Endodermal cell (in vitro differentiated cells): ENCODE data around the gene TNPO3. TPM values are rescaled to one million over a fixed set of nuclear protein-coding genes. Genes with fewer than 3 reads are reported as not detected.
"Not testable (repeated sequence)": the region's sequence is repeated elsewhere in the genome, so short reads cannot be mapped to it uniquely, and the experiment has no call there.

Source experiments
- DNase-seq: peaks from one replicate; pipeline ENCODE4 v3.0.0-alpha.2; 2017
- H3K27ac ChIP-seq: 2 replicates; pipeline ENCODE4 v1.5.1; 2013; ENCODE audit warnings: mild to moderate bottlenecking, low read depth, low read length, moderate library complexity
- H3K27me3 ChIP-seq: 2 replicates; pipeline ENCODE4 v1.6.1; 2013; ENCODE audit warnings: mild to moderate bottlenecking, low read length, moderate library complexity; ENCODE audit not compliant: insufficient read depth, control insufficient read depth, poor library complexity, severe bottlenecking
- H3K36me3 ChIP-seq: 2 replicates; pipeline ENCODE4 v1.7.0; 2013; ENCODE audit warnings: mild to moderate bottlenecking, low read length, moderate library complexity; ENCODE audit not compliant: control insufficient read depth, insufficient read depth
- H3K4me1 ChIP-seq: one replicate; pipeline ENCODE4 v1.7.0; 2013; ENCODE audit warnings: low read length; ENCODE audit not compliant: control insufficient read depth, insufficient read depth
- H3K4me3 ChIP-seq: 2 replicates; pipeline ENCODE4 v1.5.1; 2013; ENCODE audit warnings: mild to moderate bottlenecking, low read length, moderate library complexity
- H3K9ac ChIP-seq: 2 replicates; pipeline ENCODE4 v1.6.1; 2013; ENCODE audit warnings: mild to moderate bottlenecking, low read length, moderate library complexity; ENCODE audit not compliant: poor library complexity, severe bottlenecking; ENCODE audit errors: extremely low read depth
- H3K9me3 ChIP-seq: 2 replicates; pipeline ENCODE4 v1.6.1; 2013; ENCODE audit warnings: mild to moderate bottlenecking, low read length, moderate library complexity; ENCODE audit not compliant: control insufficient read depth
- H3K27ac Mint-ChIP-seq: 2 replicates; pipeline ENCODE4 v1.8.0; 2020; ENCODE audit warnings: mixed read lengths
- H3K27me3 Mint-ChIP-seq: 2 replicates; pipeline ENCODE4 v1.8.0; 2021; ENCODE audit warnings: mild to moderate bottlenecking, mixed read lengths; ENCODE audit not compliant: insufficient read depth
- H3K36me3 Mint-ChIP-seq: 2 replicates; pipeline ENCODE4 v1.8.0; 2020; ENCODE audit warnings: low read depth, mixed read lengths
- H3K4me1 Mint-ChIP-seq: 2 replicates; pipeline ENCODE4 v1.8.0; 2020; ENCODE audit warnings: mixed read lengths
- H3K4me3 Mint-ChIP-seq: 2 replicates; pipeline ENCODE4 v1.8.0; 2020; ENCODE audit warnings: mild to moderate bottlenecking, moderate library complexity, mixed read lengths
- H3K9me3 Mint-ChIP-seq: 2 replicates; pipeline ENCODE4 v1.8.0; 2020; ENCODE audit warnings: mild to moderate bottlenecking, mixed read lengths
- WGBS, 2 experiments: methylation state at CpG; one replicate each; pipeline versions ENCODE4 v1.1.5 to v1.1.7; 2013; ENCODE audit warnings: missing lambda C conversion rate in 2 of 2, mixed read lengths in 1 of 2; ENCODE audit not compliant: insufficient coverage in 1 of 2, insufficient read length in 1 of 2; 5-methylcytosine and 5-hydroxymethylcytosine counted together
- total RNA-seq, 2 donors: library from RNA; stranded (reverse); fragmentation: NEBNext Ultra II Directional in 1 of 2; extraction: Animal tissue kit (Norgen Biotek cat#: 25700) in 1 of 2; gene quantifications; 2 replicates in 1 of 2; 3 replicates in 1 of 2; pipeline ENCODE4 v1.2.1, GENCODE V29; 2021
- TF ChIP-seq, protein P1 (sequence below): fragments of 200-600 bp; sonication (generic); conservative IDR thresholded peaks from 2 replicates; pipeline ENCODE4 v1.5.0; 2021; ENCODE audit warnings: antibody characterized with exemption, mild to moderate bottlenecking

The TNPO3 gene
- total RNA-seq, 2 donors from 2014 or later, result 68.0 to 73.1 TPM

DNA sequence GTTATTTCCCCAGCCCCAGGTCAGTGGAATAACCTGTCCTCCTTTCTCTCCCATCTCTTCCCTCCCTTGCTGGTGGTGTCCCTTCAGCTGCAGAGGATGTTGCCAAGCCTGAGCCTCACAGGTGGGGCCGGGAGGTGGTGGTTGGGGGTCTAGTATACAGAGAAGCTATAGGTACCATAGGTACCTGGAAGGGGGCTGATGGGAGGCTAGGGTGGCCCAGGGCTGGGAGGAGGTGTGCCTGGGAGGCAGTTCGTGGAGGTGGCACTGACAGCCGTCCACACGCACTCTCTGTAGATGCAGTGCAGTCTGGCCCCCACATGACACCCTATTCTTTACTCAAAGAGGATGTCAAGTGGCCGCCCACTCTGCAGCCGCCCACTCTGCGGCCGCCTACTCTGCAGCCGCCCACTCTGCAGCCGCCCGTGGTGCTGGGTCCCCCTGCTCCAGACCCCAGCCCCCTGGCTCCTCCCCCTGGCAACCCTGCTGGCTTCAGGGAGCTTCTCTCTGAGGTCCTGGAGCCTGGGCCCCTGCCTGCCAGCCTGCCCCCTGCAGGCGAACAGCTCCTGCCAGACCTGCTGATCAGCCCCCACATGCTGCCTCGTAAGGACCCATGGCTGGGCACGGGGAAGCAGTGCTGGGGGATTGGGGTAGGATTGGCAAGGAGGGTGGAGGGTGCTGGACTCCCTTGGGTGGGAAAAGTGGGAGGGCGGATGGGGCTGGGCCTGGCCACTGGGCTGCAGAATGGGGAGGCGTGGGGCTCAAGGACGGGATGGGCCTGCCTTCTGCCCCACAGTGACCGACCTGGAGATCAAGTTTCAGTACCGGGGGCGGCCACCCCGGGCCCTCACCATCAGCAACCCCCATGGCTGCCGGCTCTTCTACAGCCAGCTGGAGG is 107.7 kb downstream of the TNPO3 start:
- peak; percentile 80 for DNase-seq
- H3K9me3 Mint-ChIP-seq, result no peaks in the 10 kb centered on the region

DNA sequence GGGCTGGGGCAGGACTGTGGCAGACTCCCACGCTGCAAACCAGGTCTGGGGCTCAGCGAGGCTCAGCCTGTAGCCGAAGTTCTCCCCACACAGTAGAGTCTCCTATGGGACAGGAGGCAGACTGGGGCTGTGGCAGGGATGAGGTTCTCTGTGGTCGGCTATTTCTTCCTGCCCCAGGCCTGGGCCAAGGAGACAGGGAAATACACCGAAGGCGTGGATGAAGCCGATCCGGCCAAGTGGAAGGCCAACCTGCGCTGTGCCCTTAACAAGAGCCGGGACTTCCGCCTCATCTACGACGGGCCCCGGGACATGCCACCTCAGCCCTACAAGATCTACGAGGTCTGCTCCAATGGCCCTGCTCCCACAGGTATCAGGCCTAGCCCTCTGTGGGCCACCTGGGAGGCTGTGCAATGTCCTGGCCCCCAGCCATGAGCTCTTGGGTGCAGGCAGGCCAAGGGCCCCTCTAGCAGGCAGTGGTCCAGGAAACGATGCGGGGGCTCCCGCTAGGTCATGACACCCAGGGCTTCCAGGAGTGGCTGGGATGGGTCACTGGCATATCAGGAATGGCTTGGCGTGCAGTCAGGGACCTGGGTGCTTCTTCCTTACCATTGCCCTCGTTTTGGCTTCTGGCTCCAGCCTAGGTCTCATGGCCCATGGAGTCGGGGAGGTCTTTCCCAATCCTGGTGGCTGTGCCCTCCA is 109.1 kb downstream of the TNPO3 start:
- H3K9me3 Mint-ChIP-seq, result no peaks in the 10 kb centered on the region
- no peak for DNase-seq

More for the DNA sequence above, 107.7 kb downstream of the TNPO3 start:
- H3K4me3 ChIP-seq, result no peak overlapping the region
- no peak overlapping the region for H3K27ac ChIP-seq
- no peaks in the 10 kb centered on the region for H3K27me3 Mint-ChIP-seq
- no peaks in the 10 kb centered on the region for H3K4me1 ChIP-seq
- peaks cover 19% of the 10 kb centered on the region for H3K36me3 ChIP-seq
- TF ChIP-seq, protein P1, sequence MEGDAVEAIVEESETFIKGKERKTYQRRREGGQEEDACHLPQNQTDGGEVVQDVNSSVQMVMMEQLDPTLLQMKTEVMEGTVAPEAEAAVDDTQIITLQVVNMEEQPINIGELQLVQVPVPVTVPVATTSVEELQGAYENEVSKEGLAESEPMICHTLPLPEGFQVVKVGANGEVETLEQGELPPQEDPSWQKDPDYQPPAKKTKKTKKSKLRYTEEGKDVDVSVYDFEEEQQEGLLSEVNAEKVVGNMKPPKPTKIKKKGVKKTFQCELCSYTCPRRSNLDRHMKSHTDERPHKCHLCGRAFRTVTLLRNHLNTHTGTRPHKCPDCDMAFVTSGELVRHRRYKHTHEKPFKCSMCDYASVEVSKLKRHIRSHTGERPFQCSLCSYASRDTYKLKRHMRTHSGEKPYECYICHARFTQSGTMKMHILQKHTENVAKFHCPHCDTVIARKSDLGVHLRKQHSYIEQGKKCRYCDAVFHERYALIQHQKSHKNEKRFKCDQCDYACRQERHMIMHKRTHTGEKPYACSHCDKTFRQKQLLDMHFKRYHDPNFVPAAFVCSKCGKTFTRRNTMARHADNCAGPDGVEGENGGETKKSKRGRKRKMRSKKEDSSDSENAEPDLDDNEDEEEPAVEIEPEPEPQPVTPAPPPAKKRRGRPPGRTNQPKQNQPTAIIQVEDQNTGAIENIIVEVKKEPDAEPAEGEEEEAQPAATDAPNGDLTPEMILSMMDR, result peak; percentile 73
- H3K36me3 Mint-ChIP-seq, result peaks cover 8% of the 10 kb centered on the region
- H3K9ac ChIP-seq, result no peak overlapping the region
- WGBS, 2 experiments, result 91 to 95% methylated on average over 19 to 22 of the region's 22 CpGs
- no peak overlapping the region for H3K27ac Mint-ChIP-seq
- no peak overlapping the region for H3K4me3 Mint-ChIP-seq
- H3K4me1 Mint-ChIP-seq, result no peaks in the 10 kb centered on the region
- H3K9me3 ChIP-seq, result no peaks in the 10 kb centered on the region
- no peaks in the 10 kb centered on the region for H3K27me3 ChIP-seq

DNA sequence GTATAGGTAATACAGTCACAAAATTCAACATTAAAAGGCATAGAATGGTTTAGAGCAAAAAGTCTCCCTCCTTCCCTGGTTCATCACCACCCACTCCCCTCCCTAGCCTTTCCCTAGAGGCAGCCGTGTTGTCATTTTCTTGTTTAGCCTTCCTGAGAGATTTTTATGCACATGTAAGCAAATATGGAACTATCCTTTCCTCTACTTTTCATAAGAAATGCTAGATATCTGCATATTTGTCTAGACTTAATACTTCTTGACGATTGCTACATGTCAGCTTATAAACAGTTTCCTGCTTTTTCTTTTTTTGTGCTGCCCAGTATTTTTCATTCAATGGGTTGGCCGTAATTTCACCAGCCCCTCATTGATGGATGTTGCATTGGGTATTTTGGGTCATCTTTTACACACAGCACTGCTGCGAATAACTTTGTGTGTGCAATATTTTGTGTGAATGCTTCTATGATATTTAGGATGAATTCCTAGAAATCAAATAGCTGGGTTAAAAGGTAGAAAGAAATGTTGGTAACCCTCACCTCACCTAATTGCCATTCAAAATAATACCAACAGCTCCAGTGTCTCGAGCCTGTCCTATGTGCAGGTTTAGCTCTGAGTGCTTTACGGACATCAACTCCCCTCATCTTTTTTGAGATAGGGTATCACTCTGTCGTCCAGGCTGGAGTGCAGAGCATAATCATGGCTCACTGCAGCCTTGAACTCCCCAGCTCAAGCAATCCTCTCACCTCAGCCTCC is 110.2 kb downstream of the TNPO3 start:
- no peak overlapping the region for H3K9ac ChIP-seq
- H3K27ac ChIP-seq, result no peak overlapping the region
- Mint-ChIP-seq H3K27ac (no peak overlapping the region), H3K36me3 (no peaks in the 10 kb centered on the region), H3K27me3 (peaks cover 18% of the 10 kb centered on the region), H3K9me3 (no peaks in the 10 kb centered on the region), H3K4me1 (no peaks in the 10 kb centered on the region), H3K4me3 (no peak overlapping the region)
- H3K27me3 ChIP-seq, result peaks cover 6% of the 10 kb centered on the region
- WGBS, 2 experiments, result 75 to 87% methylated on average over 5 to 7 of the region's 7 CpGs
- TF ChIP-seq, protein P1, result no peak
- no peaks in the 10 kb centered on the region for H3K9me3 ChIP-seq
- H3K4me3 ChIP-seq, result no peak overlapping the region
- DNase-seq, result no peak
- H3K4me1 ChIP-seq, result no peaks in the 10 kb centered on the region
- H3K36me3 ChIP-seq, result peaks cover under 1% of the 10 kb centered on the region

More for the DNA sequence above, 109.1 kb downstream of the TNPO3 start:
- Histone ChIP-seq H3K27me3 (no peaks in the 10 kb centered on the region), H3K9me3 (no peaks in the 10 kb centered on the region), H3K36me3 (peaks cover 8% of the 10 kb centered on the region), H3K4me3 (no peak overlapping the region), H3K27ac (no peak overlapping the region), H3K4me1 (no peaks in the 10 kb centered on the region), H3K9ac (no peak overlapping the region)
- Mint-ChIP-seq H3K27me3 (peaks cover 7% of the 10 kb centered on the region), H3K27ac (no peak overlapping the region), H3K36me3 (no peaks in the 10 kb centered on the region), H3K4me1 (no peaks in the 10 kb centered on the region), H3K4me3 (no peak overlapping the region)
- WGBS, 2 experiments, result 92 to 96% methylated on average over 15 to 21 of the region's 21 CpGs
- TF ChIP-seq, protein P1, result no peak

GRCh38 chr7:128943251-128943650 is 111.7 kb downstream of the TNPO3 start:
- WGBS, 2 experiments, result 100% methylated on average over 2 of the region's 2 CpGs; no CpG with 5 or more reads in 1 of the 2 experiments
- H3K36me3 Mint-ChIP-seq, H3K9ac ChIP-seq, H3K4me3 Mint-ChIP-seq, DNase-seq, H3K27ac ChIP-seq, H3K36me3 ChIP-seq, H3K27ac Mint-ChIP-seq, H3K4me1 ChIP-seq, H3K9me3 ChIP-seq, H3K9me3 Mint-ChIP-seq, H3K4me3 ChIP-seq, H3K4me1 Mint-ChIP-seq: not testable (repeated sequence)
- H3K27me3 Mint-ChIP-seq, result peaks cover 32% of the 10 kb centered on the region
- H3K27me3 ChIP-seq, result peaks cover 20% of the 10 kb centered on the region
